Gastroesophageal sphincter (tissue), 4 donors: ENCODE measurements around the gene HGFAC. TPM values are rescaled to one million over a fixed set of nuclear protein-coding genes. Genes with fewer than 3 reads are reported as not detected.

Source experiments
- ATAC-seq: fragments of 150-250 bp; one replicate; pipeline ENCODE4 v1.9.1; 2016; ENCODE audit warnings: mild to moderate bottlenecking, moderate library complexity
- H3K27ac ChIP-seq, 4 donors: fragments of 200-600 bp; sonication (generic) in 3 of 4; 1 replicate in 3 of 4; 2 replicates in 1 of 4; pipeline ENCODE4 v1.5.1; 2016 to 2019
- H3K27me3 ChIP-seq: fragments of 200-600 bp; sonication (generic); one replicate; pipeline ENCODE4 v1.5.1; 2019
- H3K36me3 ChIP-seq, 2 donors: fragments of 200-600 bp; sonication (generic); one replicate each; pipeline ENCODE4 v1.5.1; 2019; ENCODE audit warnings: control low read depth in 1 of 2
- H3K4me1 ChIP-seq, 3 donors: fragments of 200-600 bp; sonication (generic); 1 replicate in 2 of 3; 2 replicates in 1 of 3; pipeline ENCODE4 v1.5.1; 2016 to 2019; ENCODE audit warnings: control low read depth in 2 of 3
- H3K4me3 ChIP-seq, 2 donors: fragments of 200-600 bp; sonication (generic); one replicate each; pipeline ENCODE4 v1.5.1; 2019; ENCODE audit warnings: mild to moderate bottlenecking in 1 of 2, moderate library complexity in 1 of 2
- H3K9me3 ChIP-seq, 3 donors: fragments of 200-600 bp; sonication (generic); one replicate each; pipeline ENCODE4 v1.5.1; 2017 to 2019; ENCODE audit warnings: control low read depth in 2 of 3
- CTCF ChIP-seq, 4 experiments: fragments of 200-600 bp in 2 of 4; fragments of 450-650 bp in 2 of 4; sonication (generic) in 1 of 4; IDR thresholded peaks; one replicate each; pipeline ENCODE4 v1.5.1; 2017 to 2019; ENCODE audit warnings: antibody characterized with exemption in 4 of 4, mild to moderate bottlenecking in 2 of 4, moderate library complexity in 2 of 4
- EP300 ChIP-seq: sonication (generic); formaldehyde crosslinking; IDR thresholded peaks from one replicate; pipeline ENCODE4 v1.6.1; 2017; ENCODE audit warnings: antibody characterized with exemption, mild to moderate bottlenecking
- POLR2A ChIP-seq, 2 donors: fragments of 450-650 bp; IDR thresholded peaks; one replicate each; pipeline ENCODE4 v1.6.1; 2017; ENCODE audit warnings: antibody characterized with exemption in 2 of 2, mild to moderate bottlenecking in 2 of 2, moderate library complexity in 1 of 2
- POLR2AphosphoS5 ChIP-seq: sonication (generic); formaldehyde crosslinking; IDR thresholded peaks from one replicate; pipeline ENCODE4 v1.6.1; 2017; ENCODE audit warnings: antibody characterized with exemption
- whole genome bisulfite sequencing, 2 donors: methylation state at CpG; one replicate each; pipeline ENCODE4 v1.1.5; 2018; ENCODE audit warnings: low coverage in 1 of 2; 5-methylcytosine and 5-hydroxymethylcytosine counted together
- total RNA-seq, 4 donors: library from RNA; depleted of rRNA; stranded (reverse); fragments of >200 nt; gene quantifications; one replicate each; pipeline ENCODE4 v1.1.0, GENCODE V29; 2016

Gene HGFAC
- total RNA-seq, 4 donors from 2014 or later, result 0.13 to 1.8 (median 0.62) TPM; not detected in 1

DNA sequence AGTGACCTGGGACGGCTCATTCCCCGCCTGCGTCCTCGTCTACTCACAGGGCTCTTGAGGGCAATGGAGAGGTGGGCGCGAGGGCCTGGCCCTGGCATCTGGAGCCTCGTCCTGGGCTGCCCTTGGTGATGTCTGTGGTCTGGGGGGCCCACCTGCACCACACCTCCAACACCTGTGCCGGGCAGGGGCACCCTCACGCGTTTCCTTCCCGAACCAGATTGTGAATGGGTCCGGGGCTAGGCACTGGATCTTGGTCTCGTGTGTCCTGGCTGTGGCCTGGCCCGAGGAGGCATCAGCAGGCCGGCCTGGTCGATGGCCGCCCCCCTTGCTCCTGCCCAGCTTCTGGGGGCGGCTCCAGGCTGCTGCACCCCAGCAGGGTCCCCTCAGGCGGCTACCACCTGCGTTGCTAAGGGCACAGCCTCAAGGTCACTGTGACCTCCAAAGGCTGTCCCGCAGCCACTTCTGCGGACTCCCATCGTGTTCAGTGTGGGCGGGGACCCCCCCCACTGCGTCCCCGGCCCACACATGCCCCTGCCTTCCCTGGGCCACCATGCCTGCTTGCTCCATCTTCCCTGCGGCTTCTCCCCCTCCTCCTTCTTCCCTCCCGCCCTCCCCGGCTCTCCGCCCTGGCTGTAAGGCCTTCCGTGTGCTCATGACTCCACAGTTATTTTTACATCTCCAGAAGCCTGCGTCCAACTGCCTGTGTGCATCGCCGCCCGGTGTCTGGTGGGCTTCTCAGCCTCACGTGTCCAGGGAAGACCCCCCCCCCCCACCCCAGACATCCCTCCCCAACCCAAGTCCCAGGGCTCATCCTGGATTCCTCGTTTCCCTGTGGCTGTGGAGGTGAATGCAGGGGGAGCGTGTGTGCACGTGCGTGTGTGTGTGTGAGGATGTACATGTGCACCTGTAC, 25.2 kb downstream of the HGFAC start:
- peaks cover 0 to 22% (median 0%) of the 10 kb centered on the region in 3 donors for H3K4me1 ChIP-seq

DNA sequence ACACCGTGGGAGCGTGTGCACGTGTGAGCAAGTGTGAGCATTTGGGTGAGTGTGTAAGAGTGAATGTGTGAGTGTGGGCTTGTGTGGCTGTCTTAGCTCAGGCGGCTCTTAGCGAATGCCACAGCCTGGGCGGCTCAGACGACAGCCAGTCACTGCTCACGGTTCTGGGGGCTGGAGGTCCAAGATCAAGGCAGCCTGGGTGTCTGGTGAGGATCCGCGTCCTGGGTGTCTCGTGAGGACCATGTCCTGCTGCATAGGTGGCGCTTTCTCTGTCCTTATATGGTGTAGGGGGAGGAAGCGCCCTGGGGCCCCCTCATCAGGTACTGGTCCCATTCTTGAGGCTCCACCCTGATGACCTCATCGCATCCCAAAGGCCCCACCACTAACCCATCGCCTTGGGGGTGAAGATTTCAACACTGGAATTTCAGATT, 25.8 kb downstream of the HGFAC start:
- Histone ChIP-seq H3K27me3 (peaks cover 34% of the 10 kb centered on the region), H3K36me3 (no peaks in the 10 kb centered on the region), H3K27ac (no peak overlapping the region), H3K4me3 (no peak overlapping the region), H3K4me1 (peaks cover 0 to 16% (median 0%) of the 10 kb centered on the region in 3 donors), H3K9me3 (no peaks in the 10 kb centered on the region)
- whole genome bisulfite sequencing, 2 donors, result 40 to 100% methylated on average over 1 to 3 of the region's 15 CpGs
- no peak for ATAC-seq
- TF ChIP-seq POLR2AphosphoS5 (no peak), CTCF (IDR thresholded peaks at IDR 0.05) (no peak), POLR2A (IDR thresholded peaks at IDR 0.05) (no peak), EP300 (no peak)

More for the DNA sequence above, 25.2 kb downstream of the HGFAC start:
- WGBS, 2 donors, result 82 to 85% methylated on average over 7 to 13 of the region's 40 CpGs
- no peak overlapping the region for H3K27ac ChIP-seq
- ATAC-seq, result no peak
- H3K9me3 ChIP-seq, result no peaks in the 10 kb centered on the region
- H3K27me3 ChIP-seq, result peaks cover 27% of the 10 kb centered on the region
- no peaks in the 10 kb centered on the region for H3K36me3 ChIP-seq
- no peak for TF ChIP-seq EP300
- no peak overlapping the region for H3K4me3 ChIP-seq

DNA sequence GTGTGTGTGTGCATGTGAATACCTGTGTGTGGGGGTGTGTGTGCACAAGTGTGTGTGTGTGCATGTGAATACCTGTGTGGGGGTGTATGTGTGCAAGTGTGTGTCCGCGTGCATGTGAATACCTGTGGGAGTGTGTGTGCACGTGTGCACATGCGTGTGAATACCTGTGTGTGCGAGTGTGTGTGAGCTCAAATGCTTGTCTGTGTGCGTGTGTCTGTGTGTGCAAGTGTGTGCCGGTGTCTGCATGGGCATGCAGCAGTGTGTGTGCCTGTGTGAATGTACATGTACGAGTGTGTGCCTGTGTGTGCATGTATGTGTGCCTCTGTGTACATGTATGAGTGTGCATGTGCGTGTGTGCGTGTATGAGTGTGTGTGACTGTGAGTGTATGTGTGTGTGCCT, 26.4 kb downstream of the HGFAC start:
- no peaks in the 10 kb centered on the region for H3K9me3 ChIP-seq
- H3K36me3 ChIP-seq, result no peaks in the 10 kb centered on the region
- H3K27ac ChIP-seq, result no peak overlapping the region
- H3K27me3 ChIP-seq, result peaks cover 35% of the 10 kb centered on the region
- peaks cover 0 to 10% (median 0%) of the 10 kb centered on the region in 3 donors for H3K4me1 ChIP-seq
- no peak for ATAC-seq
- TF ChIP-seq POLR2A (IDR thresholded peaks at IDR 0.05) (no peak), POLR2AphosphoS5 (no peak), EP300 (no peak), CTCF (IDR thresholded peaks at IDR 0.05) (no peak)
- 93% methylated on average over 10 of the region's 10 CpGs for WGBS, 2 donors
- H3K4me3 ChIP-seq, result no peak overlapping the region

DNA sequence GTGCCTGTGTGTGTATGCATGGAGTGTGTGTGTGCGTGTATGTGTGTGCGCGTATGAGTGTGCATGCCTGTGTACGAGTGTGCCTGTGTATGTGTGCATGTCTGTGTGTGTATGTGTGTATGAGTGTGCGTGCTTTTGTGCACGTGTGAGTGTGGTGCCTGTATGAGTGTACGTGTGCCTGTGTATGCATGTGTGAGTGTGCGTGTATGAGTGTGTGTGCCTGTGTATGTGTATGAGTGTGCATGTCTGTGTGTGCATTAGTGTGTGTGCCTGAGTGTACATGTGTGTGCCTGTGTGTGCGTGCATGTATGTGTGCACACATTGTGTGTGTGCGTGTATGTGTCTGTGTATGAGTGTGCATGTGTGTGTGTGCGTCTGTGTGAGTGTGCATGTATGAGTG, 27.0 kb downstream of the HGFAC start:
- H3K4me1 ChIP-seq, result peaks cover 0 to 4% (median 0%) of the 10 kb centered on the region in 3 donors
- H3K27ac ChIP-seq, result no peak overlapping the region
- 89 to 97% methylated on average over 11 of the region's 11 CpGs for WGBS, 2 donors
- no peaks in the 10 kb centered on the region for H3K9me3 ChIP-seq
- no peak for TF ChIP-seq CTCF (IDR thresholded peaks at IDR 0.05)
- TF ChIP-seq EP300, result no peak
- no peak for TF ChIP-seq POLR2A (IDR thresholded peaks at IDR 0.05)
- no peak for TF ChIP-seq POLR2AphosphoS5
- peaks cover 35% of the 10 kb centered on the region for H3K27me3 ChIP-seq
- no peaks in the 10 kb centered on the region for H3K36me3 ChIP-seq
- no peak overlapping the region for H3K4me3 ChIP-seq
- no peak for ATAC-seq

DNA sequence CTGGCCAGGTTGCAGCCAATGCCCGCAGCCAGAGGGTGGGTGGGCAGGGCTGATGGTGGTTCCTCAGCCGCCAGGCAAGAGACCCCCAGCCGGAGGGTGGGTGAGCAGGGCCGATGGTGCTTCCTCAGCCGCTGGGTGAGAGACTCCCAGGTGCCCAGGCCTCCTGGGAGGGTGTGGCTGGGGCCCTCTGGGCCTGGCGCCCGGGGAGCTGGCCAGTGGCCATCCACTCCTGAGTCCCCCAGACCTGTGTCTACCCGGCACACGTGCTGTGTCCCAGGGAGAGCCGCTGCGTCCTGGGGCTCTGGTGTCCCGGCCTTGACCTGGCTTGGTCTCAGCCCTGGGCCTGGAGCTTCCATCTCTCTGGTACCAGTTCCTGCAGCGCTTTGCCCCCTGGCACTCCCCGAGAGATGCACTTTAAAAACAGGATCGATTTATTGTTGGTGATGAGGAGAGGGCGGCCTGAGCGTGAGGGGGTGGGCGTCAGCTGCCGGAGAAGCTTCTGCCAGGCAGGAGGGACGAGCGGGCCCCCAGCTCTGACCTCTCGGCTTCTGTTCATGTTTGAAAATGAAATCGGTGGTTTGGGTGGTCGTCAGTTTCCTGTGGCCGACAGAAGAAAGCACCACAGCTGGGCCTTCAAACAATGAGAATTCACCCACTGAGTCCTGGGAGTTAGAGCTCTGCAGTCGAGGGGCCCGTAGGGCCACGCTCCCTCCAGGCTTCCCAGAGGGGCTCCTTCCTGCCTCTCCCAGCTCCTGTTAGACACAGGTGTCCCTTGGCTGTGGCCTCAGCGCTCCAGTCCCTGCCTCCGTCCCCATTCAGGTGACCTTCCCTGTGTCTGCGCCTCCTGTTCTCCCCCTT, 27.8 kb downstream of the HGFAC start:
- Histone ChIP-seq H3K4me3 (no peak overlapping the region), H3K36me3 (no peaks in the 10 kb centered on the region), H3K9me3 (no peaks in the 10 kb centered on the region), H3K27me3 (peaks cover 35% of the 10 kb centered on the region), H3K4me1 (no peaks in the 10 kb centered on the region), H3K27ac (no peak overlapping the region)
- ATAC-seq, result no peak
- WGBS, 2 donors, result 61 to 100% methylated on average over 3 to 4 of the region's 31 CpGs
- TF ChIP-seq EP300 (no peak), CTCF (IDR thresholded peaks at IDR 0.05) (no peak), POLR2A (IDR thresholded peaks at IDR 0.05) (no peak), POLR2AphosphoS5 (no peak)
